ENCODE measurements around the gene AKIRIN2.

AKIRIN2 gene

DNA sequence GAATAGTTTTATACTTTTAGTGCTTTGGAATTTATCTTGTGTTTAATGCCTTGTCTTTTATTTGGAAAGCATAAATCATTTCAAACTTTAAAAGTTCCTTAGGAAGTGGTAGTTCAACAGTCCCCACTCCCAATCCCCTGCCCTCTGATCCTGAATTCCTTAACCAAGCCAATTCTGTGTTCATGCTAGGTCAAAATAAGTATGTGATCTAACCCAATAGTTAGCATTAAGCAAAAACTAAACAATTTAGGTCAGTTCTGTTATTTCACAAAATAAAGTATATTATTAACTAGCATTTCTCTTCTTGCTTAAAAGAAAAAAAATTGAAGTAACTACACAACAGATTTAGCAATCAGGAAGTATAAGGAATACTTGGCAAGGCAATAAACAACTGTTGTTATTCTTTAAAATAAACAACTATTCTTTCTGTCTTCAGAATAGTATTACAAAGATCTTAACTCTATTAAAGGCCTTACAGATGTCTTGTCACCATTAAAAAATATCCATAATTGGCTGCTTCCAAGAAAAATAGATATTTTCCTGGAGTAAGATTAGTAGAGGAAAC is 37.0 kb downstream of the AKIRIN2 start:
- no peak for DNase-seq (ENCODE audit: low read depth in 1 of 2, low spot score in 1 of 2)
- TF ChIP-seq GABPA (IDR thresholded peaks at IDR 0.05; ENCODE audit: low read depth): no peak
- no peak for TF ChIP-seq SPI1 (IDR thresholded peaks at IDR 0.05; ENCODE audit: borderline replicate concordance, low read depth)
- TF ChIP-seq, protein P1, sequence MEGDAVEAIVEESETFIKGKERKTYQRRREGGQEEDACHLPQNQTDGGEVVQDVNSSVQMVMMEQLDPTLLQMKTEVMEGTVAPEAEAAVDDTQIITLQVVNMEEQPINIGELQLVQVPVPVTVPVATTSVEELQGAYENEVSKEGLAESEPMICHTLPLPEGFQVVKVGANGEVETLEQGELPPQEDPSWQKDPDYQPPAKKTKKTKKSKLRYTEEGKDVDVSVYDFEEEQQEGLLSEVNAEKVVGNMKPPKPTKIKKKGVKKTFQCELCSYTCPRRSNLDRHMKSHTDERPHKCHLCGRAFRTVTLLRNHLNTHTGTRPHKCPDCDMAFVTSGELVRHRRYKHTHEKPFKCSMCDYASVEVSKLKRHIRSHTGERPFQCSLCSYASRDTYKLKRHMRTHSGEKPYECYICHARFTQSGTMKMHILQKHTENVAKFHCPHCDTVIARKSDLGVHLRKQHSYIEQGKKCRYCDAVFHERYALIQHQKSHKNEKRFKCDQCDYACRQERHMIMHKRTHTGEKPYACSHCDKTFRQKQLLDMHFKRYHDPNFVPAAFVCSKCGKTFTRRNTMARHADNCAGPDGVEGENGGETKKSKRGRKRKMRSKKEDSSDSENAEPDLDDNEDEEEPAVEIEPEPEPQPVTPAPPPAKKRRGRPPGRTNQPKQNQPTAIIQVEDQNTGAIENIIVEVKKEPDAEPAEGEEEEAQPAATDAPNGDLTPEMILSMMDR (IDR thresholded peaks at IDR 0.05; ENCODE audit: insufficient read depth, low read length): no peak
- no peak for TF ChIP-seq POLR2AphosphoS5 (IDR thresholded peaks at IDR 0.05; ENCODE audit: low read depth)
- TF ChIP-seq, protein P2, sequence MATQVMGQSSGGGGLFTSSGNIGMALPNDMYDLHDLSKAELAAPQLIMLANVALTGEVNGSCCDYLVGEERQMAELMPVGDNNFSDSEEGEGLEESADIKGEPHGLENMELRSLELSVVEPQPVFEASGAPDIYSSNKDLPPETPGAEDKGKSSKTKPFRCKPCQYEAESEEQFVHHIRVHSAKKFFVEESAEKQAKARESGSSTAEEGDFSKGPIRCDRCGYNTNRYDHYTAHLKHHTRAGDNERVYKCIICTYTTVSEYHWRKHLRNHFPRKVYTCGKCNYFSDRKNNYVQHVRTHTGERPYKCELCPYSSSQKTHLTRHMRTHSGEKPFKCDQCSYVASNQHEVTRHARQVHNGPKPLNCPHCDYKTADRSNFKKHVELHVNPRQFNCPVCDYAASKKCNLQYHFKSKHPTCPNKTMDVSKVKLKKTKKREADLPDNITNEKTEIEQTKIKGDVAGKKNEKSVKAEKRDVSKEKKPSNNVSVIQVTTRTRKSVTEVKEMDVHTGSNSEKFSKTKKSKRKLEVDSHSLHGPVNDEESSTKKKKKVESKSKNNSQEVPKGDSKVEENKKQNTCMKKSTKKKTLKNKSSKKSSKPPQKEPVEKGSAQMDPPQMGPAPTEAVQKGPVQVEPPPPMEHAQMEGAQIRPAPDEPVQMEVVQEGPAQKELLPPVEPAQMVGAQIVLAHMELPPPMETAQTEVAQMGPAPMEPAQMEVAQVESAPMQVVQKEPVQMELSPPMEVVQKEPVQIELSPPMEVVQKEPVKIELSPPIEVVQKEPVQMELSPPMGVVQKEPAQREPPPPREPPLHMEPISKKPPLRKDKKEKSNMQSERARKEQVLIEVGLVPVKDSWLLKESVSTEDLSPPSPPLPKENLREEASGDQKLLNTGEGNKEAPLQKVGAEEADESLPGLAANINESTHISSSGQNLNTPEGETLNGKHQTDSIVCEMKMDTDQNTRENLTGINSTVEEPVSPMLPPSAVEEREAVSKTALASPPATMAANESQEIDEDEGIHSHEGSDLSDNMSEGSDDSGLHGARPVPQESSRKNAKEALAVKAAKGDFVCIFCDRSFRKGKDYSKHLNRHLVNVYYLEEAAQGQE (IDR thresholded peaks at IDR 0.05; ENCODE audit: insufficient replicate concordance, low read depth): no peak
- no peaks in the 10 kb centered on the region for H3K27me3 ChIP-seq (ENCODE audit: insufficient read depth, poor library complexity, severe bottlenecking)
- no peak overlapping the region for H3K27ac ChIP-seq (replicated peaks)
- no peak overlapping the region for H3K4me3 ChIP-seq (replicated peaks; ENCODE audit: insufficient read depth, low read length)

DNA sequence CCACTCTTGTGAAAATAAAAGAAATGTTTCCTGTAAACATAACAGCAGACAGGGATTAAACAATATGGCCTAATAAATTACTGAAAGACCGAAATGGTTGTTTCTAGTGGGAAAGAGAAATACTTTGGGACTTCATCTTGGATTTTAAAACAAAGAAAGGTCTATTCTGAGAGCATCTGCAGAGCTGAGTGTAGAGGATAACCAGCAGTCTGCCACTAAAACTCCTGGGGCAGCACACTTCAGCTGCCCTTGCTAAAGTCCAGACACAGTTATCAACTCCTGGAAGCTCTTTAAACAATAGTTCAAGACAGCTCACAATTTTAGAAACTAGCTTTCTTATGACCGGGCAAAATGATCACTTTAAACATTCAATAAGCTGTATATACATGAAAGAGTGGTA is 38.6 kb downstream of the AKIRIN2 start:
- TF ChIP-seq, protein P1 (IDR thresholded peaks at IDR 0.05; ENCODE audit: insufficient read depth, low read length): no peak
- no peak for TF ChIP-seq SPI1 (IDR thresholded peaks at IDR 0.05; ENCODE audit: borderline replicate concordance, low read depth)
- H3K4me3 ChIP-seq (replicated peaks; ENCODE audit: insufficient read depth, low read length): no peak overlapping the region
- no peak overlapping the region for H3K27ac ChIP-seq (replicated peaks)
- no peak for DNase-seq (ENCODE audit: low read depth in 1 of 2, low spot score in 1 of 2)
- no peaks in the 10 kb centered on the region for H3K27me3 ChIP-seq (ENCODE audit: insufficient read depth, poor library complexity, severe bottlenecking)

DNA sequence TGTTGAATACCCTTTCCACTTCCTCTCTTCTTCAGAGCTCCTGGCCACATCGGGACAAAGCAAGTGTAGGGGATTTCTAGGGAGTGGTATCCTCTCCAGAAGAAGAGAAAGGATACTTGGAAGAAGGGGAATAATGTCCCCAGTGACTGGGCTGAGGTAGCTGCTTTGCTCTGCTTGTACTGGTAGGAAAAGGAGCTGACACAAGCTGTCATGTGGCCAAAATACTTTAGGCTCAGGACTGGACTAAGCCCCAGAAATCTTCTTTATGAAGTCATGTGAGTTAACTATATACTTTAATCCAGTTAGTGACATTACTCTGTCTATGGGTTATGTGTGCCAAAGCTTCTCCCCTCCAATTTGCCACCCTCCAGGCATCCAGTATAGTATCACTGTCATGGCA is 40.5 kb downstream of the AKIRIN2 start:
- no peaks in the 10 kb centered on the region for H3K27me3 ChIP-seq (ENCODE audit: insufficient read depth, poor library complexity, severe bottlenecking)
- TF ChIP-seq GABPA (IDR thresholded peaks at IDR 0.05; ENCODE audit: low read depth) (no peak), SPI1 (IDR thresholded peaks at IDR 0.05; ENCODE audit: borderline replicate concordance, low read depth) (peak; percentile 55; the same call in 1 of the 2 replicates), POLR2AphosphoS5 (IDR thresholded peaks at IDR 0.05; ENCODE audit: low read depth) (no peak)
- TF ChIP-seq, protein P1 (IDR thresholded peaks at IDR 0.05; ENCODE audit: insufficient read depth, low read length): no peak
- H3K4me3 ChIP-seq (replicated peaks; ENCODE audit: insufficient read depth, low read length): no peak overlapping the region
- DNase-seq (ENCODE audit: low read depth in 1 of 2, low spot score in 1 of 2): no peak
- no peak overlapping the region for H3K27ac ChIP-seq (replicated peaks)

DNA sequence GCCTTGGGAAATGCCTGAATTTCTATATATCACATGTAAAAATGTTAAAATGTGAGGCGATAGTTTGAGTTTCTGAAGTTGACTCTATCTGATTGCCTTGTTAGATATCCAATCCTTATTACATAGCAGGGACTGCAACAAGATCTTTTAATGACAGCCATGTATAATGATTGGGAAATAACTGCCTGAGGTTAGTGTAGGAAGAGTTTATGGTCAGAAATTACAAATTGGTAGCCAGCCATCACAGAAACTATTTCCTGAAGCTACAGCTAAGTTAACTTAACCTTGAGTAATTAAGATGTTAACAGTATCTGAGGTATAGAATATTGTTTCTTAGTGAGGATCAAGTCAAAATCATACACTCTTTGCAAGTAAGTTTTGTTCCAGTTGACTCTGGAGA is 41.0 kb downstream of the AKIRIN2 start:
- Histone ChIP-seq H3K4me3 (replicated peaks; ENCODE audit: insufficient read depth, low read length) (no peak overlapping the region), H3K27me3 (ENCODE audit: insufficient read depth, poor library complexity, severe bottlenecking) (no peaks in the 10 kb centered on the region), H3K27ac (replicated peaks) (peak overlapping the region; percentile 5; the same call in 1 of the 2 replicates)
- no peak for TF ChIP-seq GABPA (IDR thresholded peaks at IDR 0.05; ENCODE audit: low read depth)
- TF ChIP-seq, protein P1 (IDR thresholded peaks at IDR 0.05; ENCODE audit: insufficient read depth, low read length): no peak
- TF ChIP-seq, protein P2 (IDR thresholded peaks at IDR 0.05; ENCODE audit: insufficient replicate concordance, low read depth): no peak
- TF ChIP-seq SPI1 (IDR thresholded peaks at IDR 0.05; ENCODE audit: borderline replicate concordance, low read depth): no peak
- TF ChIP-seq POLR2AphosphoS5 (IDR thresholded peaks at IDR 0.05; ENCODE audit: low read depth): no peak
- DNase-seq (ENCODE audit: low read depth in 1 of 2, low spot score in 1 of 2): no peak
